Measurements from ENCODE around the gene TPX2.
"Not testable (repeated sequence)": the region's sequence is repeated elsewhere in the genome, so short reads cannot be mapped to it uniquely, and the experiment has no call there.

TPX2 gene

DNA sequence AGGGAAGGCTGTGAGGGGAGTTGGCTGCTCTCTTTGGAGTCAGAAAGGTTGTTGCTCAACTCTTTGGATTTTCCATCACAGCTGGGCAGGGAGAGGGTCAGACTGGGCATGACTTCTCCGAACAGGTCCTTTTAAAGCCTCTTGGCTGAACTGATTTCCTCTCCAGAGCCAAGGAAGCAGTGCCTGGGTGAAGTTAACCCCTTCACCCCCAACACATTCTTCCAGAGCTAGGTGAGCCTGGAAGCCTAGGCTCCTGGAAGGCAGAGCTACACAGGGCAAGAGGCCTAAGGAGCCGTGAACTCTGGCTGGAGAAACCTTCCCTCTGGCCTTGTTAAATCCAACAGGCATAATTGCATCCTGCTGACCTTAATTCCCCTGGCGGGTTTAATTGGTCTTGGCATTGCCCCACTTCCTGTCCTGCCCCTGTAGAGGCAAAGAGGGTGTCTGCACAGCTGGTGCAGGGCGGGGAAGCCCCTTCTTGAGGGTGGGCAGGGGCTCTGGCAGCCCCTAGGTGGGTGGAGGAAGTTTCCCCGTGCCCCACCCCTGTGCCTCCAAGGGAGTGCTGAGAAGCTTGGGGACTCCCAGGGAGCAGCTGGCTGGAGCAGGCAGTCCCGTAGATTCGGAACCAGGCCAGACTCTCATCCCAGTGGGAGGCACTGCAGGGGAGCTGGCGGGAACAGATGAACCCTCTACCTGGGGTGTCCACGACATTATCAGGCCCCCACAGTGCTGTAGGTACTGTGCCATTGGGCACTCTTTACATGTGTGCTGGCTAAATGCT, 76.5 kb downstream of the TPX2 start:
- no peak overlapping the region for H3K4me3 ChIP-seq (ENCODE audit: low read length)
- TF ChIP-seq ZNF274 (IDR thresholded peaks at IDR 0.05; ENCODE audit: low read depth, low read length) = no peak

GRCh38 chr20:31816221-31816620, 77.1 kb downstream of the TPX2 start:
- TF ChIP-seq ZNF274 (IDR thresholded peaks at IDR 0.05; ENCODE audit: low read depth, low read length) = no peak
- no peak overlapping the region for H3K4me3 ChIP-seq (ENCODE audit: low read length)

DNA sequence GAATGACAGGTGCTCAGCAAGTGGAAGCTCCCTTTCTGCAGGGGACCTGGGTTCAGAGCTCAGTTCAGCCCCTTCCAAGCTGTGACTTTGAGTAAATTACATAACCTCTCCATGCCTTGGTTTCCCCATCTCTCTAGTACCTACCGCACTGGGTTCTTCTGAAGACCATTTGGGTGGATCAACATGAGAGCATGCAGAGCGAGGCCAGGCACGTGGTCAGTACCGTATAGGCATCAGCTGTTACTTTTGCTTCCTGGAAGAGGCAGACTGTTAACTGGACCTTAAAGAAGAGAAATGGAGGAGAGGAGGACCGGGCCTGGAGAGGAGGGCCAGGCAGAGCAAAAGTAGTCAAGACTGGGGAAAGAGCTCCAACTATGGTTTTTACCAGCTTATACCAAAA, 78.4 kb downstream of the TPX2 start:
- TF ChIP-seq ZNF274 (IDR thresholded peaks at IDR 0.05; ENCODE audit: low read depth, low read length) = no peak
- no peak overlapping the region for H3K4me3 ChIP-seq (ENCODE audit: low read length)

DNA sequence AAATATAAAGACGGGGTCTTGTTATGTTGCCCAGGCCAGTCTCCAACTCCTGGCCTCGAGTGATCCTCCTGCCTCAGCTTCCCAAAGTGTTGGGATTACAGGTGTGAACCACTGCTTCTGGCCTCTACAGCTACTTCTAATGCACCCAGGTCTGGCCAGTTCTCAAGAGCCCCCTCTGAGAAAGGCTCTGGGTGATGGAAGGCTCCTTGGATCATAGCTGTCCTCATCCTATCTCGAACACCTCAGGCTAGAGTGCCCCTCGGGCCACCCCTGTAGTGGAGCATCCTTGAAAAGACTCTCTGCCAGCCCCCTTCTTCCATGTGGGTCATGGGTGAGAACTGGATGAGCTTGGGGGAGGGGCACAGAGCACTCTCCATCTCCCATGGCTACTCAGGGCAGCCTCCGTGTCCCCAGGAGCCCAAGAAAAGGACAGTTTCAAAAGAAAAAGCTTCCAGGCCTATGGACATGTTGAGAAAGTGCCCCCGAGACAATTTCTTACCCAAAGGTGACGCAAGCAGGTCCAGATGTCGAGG, 79.4 kb downstream of the TPX2 start:
- no peak for TF ChIP-seq ZNF274 (IDR thresholded peaks at IDR 0.05; ENCODE audit: low read depth, low read length)
- H3K4me3 ChIP-seq (ENCODE audit: low read length) = no peak overlapping the region

DNA sequence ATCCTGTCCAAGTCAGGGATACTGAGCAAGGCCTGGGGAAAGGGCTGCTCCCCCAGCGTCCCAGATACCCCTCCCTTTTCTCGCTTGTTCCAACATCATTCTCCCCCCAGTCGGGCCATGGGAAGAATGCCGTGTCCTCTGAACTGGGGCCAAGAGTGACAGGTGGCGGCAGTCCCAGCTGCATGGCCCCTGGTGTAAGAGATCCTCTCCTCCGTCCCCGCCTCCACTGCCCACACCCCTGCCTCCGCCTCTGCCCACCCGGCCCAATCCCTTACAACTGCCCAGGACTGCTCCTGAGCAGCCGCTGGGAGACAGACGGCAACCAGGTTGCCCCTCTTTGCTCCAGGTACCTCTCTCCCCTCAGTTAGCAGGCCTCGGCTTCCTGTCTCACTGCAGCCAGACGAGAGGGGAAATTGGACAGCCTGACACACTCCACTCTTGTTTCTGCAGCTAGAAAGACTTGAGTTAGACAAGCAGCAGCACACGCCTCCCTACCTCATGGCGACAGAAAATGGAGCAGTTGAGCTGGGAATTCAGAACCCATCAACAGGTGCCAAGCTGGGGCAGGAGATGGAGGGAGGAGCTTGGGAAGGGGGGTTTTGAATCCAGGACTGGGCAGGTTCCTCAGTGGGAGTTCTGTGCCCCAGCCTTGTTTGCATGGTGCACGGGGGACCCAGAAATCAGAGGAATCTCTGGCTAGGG, 80.1 kb downstream of the TPX2 start, which contains the start of gene MYLK2:
Gene MYLK2, plus strand, starts transcription at position 274 of the 702 bp plus-strand sequence. Its CDS starts 225 bp downstream, at position 499.
- no peak within 1 kb of the TSS for H3K4me3 ChIP-seq (ENCODE audit: low read length)
- TF ChIP-seq ZNF274 (IDR thresholded peaks at IDR 0.05; ENCODE audit: low read depth, low read length) = no peak

- TF ChIP-seq ZNF274 (IDR thresholded peaks at IDR 0.05; ENCODE audit: low read depth, low read length) = no peak
- no peak overlapping the region for H3K4me3 ChIP-seq (ENCODE audit: low read length)
These were observed 81.1 kb downstream of the TPX2 start for GRCh38 chr20:31820228-31820627.

DNA sequence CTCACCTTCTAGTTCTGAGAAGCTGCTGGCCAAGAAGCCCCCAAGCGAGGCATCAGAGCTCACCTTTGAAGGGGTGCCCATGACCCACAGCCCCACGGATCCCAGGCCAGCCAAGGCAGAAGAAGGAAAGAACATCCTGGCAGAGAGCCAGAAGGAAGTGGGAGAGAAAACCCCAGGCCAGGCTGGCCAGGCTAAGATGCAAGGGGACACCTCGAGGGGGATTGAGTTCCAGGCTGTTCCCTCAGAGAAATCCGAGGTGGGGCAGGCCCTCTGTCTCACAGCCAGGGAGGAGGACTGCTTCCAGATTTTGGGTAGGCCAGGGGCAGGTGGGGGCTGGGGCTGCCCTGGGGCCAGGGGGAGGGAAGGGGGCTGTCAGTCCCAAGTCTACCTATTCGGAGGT, 82.3 kb downstream of the TPX2 start:
- H3K4me3 ChIP-seq (ENCODE audit: low read length) = no peak overlapping the region
- TF ChIP-seq ZNF274 (IDR thresholded peaks at IDR 0.05; ENCODE audit: low read depth, low read length) = no peak

DNA sequence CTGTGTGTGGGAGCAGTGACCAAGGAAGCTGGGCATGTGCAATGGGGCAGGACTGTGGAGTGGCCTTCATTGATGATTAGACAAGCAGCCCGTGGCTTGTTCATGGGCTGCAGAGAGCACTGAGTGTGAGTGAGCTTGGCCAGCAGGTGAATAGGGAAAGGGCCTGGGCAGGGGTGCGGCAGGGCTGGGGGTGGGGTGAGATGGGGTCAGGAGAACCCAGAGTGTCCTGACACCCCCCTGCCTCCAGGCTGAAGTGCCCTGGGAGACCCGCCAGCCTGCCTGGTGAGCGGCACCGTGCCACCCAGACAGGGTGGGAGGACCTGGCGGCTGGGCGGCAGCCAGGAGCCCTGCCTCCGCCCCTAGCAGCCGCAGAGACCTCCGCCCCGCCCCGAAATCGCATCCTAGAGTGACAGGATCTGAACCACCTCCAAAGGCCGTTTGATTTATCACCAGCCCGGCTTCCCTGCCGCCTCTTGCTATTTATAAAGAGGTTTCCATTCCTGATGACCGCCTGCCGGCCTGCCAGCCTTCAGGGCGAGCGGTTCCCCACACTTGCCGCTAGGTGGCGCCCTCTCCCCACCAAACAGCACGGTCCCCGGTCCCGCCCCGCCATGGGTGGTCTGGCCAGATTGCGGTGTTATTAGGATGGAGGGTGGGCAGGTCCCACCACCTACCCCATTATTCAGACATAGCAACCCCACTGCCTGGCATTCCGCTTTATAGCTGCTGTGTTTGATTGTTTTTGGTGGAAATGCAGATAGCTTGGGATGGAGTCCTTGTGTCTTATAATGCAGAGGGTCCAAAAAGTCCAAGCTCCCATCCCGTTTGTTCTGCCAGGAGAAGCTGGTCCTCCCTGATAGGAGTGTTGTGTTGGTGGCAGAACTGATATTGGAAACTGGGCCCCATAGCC, 83.6 kb downstream of the TPX2 start:
- H3K4me3 ChIP-seq (ENCODE audit: low read length) = no peak overlapping the region
- no peak for TF ChIP-seq ZNF274 (IDR thresholded peaks at IDR 0.05; ENCODE audit: low read depth, low read length)

DNA sequence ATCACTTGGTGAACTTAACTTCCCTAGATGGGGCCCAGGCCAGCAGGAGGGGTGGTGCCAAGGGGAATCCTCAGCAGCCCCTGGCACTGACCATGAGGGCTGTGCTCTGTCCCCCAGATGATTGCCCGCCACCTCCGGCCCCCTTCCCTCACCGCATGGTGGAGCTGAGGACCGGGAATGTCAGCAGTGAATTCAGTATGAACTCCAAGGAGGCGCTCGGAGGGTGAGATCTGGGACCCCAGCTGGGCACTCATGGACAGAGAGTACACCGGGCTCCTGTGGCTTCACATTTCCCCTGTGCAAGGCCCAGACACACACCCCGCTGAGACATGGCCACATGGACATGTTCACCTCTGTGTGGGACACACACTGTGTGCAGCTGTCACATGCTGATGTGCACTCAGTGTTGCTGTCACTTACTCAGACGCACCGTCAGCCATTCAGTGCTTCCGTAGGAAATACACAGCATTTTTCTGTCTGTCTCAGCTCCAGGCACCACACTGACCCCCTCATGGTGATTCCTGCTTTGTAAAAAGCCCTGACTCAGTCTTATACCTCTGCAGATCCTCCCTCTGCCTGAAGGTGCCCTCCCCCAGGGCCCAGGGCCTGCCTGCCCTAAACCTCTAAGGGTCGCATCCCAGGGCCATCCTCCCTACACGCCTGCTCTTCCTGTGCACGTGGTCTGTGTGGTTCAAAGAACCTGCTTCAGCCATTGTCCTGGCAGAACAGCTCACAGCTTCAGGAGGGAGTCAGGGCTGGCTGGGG, 84.5 kb downstream of the TPX2 start:
- TF ChIP-seq ZNF274 (IDR thresholded peaks at IDR 0.05; ENCODE audit: low read depth, low read length) = no peak
- H3K4me3 ChIP-seq (ENCODE audit: low read length) = no peak overlapping the region

DNA sequence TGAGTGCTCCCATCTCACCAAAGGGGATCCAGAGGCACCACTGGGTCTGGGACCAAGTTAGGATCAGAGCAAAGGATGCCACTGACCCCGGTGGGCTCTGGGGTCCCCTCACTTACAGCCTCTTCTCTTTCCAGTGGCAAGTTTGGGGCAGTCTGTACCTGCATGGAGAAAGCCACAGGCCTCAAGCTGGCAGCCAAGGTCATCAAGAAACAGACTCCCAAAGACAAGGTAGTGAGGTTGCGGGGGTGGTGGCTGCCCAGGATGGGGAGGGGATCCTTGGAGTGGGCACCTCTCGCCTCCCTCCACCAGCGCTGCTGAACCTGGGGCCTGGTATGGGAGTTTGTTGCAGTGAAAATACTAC, 85.0 kb downstream of the TPX2 start:
- no peak overlapping the region for H3K4me3 ChIP-seq (ENCODE audit: low read length)
- no peak for TF ChIP-seq ZNF274 (IDR thresholded peaks at IDR 0.05; ENCODE audit: low read depth, low read length)

DNA sequence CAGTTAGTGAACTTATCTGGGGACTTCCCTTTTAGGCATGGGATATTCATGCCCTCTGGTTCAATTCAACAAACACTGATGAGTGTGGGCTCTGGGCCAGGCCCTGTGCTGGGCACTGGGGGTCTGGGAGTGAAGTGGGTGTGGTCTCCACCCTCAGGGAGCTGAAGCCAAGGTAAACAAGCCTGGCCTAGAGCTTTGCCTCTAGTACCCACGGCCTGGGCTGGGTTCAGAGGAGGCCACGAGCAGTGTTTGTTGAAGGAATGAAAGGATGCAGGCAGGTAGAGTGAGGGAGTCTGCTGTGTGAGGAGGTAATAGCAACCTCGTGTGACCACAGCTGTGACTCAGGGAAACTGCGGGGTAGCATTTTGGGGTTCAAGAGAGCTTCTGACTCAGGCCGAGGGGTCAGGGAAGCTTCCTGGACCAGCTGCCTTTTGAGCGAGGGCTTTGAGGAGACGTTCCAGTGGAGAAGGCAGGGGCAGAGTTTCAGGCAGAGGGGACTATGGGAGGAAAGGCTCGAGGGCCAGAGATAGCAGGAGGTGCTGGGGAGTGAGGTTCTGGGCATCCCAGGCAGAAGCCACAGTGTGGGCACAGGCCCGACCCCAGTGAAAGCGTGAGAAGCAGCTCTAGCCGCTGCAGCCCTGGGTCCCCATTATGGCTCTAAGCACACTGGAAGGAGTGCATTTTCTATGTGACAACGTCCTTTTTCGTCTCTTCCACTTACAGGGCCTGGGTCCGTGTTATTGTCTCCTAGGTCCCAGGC, 85.6 kb downstream of the TPX2 start:
- no peak overlapping the region for H3K4me3 ChIP-seq (ENCODE audit: low read length)

GRCh38 chr20:31826074-31826473, 87.0 kb downstream of the TPX2 start:
- no peak overlapping the region for H3K4me3 ChIP-seq (ENCODE audit: low read length)
- TF ChIP-seq ZNF274 (IDR thresholded peaks at IDR 0.05; ENCODE audit: low read depth, low read length) = no peak

More for the DNA sequence above, 85.6 kb downstream of the TPX2 start:
- no peak for TF ChIP-seq ZNF274 (IDR thresholded peaks at IDR 0.05; ENCODE audit: low read depth, low read length)

GRCh38 chr20:31827059-31827458, 88.0 kb downstream of the TPX2 start:
- no peak overlapping the region for H3K4me3 ChIP-seq (ENCODE audit: low read length)
- TF ChIP-seq ZNF274 (IDR thresholded peaks at IDR 0.05; ENCODE audit: low read depth, low read length) = no peak

DNA sequence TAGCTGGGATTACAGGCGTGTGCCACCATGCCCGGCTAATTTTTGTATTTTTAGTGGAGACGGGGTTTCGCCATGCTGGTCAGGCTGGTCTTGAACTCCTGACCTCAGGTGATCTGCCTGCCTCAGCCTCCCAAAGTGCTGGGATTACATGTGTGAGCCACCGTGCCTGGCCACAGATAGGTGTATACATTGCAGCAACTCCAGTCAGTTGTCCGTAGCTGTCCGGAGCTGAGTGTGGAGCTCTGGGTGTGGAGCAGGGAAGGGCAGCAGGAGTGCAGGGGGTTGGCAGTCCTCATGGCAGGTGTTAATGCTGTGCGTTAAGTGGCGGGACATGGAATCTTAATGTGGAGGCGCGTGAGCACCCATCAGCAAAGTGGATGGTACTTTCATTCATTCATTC, 88.9 kb downstream of the TPX2 start:
- H3K4me3 ChIP-seq (ENCODE audit: low read length) = not testable (repeated sequence)
